GM12891 (cell line): ENCODE data around the gene DNAAF6.

Experiments used
- POLR2A ChIP-seq: IDR thresholded peaks from 2 replicates; pipeline ENCODE4 v1.6.1; 2011; ENCODE audit warnings: low read depth, low read length, control low read depth
- POLR2AphosphoS5 ChIP-seq: IDR thresholded peaks from 2 replicates; pipeline ENCODE4 v1.6.1; 2011; ENCODE audit warnings: low read depth, low read length, control low read depth
- POU2F2 ChIP-seq: IDR thresholded peaks from 2 replicates; pipeline ENCODE4 v1.6.1; 2011; ENCODE audit warnings: low read depth, mild to moderate bottlenecking, control low read depth, low read length, moderate library complexity
- TAF1 ChIP-seq: IDR thresholded peaks from 2 replicates; pipeline ENCODE4 v1.6.1; 2011; ENCODE audit warnings: low read depth, low read length, control low read depth

DNA sequence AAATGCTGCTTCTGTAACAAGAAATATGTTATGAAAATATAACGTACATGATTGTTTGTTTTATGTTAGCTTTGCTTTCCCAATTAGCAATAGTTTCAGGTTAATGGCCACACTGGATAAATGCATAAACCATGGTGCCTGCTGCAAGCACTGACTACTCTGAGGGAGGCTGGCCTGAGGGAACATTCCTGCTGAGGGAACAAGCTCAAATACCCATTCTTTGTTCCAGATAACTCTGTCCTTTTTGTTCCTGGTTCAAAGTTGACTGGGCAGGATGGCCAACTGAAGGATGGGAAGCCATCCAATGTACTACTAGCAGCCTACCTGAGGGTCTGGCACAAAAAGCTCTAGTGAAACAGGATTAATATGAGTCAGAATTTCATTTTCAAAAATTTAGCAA lies 37.7 kb upstream of the DNAAF6 start:
- no peak for TF ChIP-seq TAF1
- TF ChIP-seq POLR2AphosphoS5 = no peak
- TF ChIP-seq POLR2A = no peak
- no peak for TF ChIP-seq POU2F2
